Karpas-422 (cell line): ENCODE measurements around the gene SLC2A13. TPM values are rescaled to one million over a fixed set of nuclear protein-coding genes. Genes with fewer than 3 reads are reported as not detected.

Experiments
- DNase-seq: peaks from one replicate; pipeline ENCODE4 v3.0.0-alpha.2; 2015
- H2AFZ ChIP-seq: fragments of 200-600 bp; sonication (generic); 2 replicates; pipeline ENCODE4 v1.6.1; 2014; ENCODE audit warnings: antibody characterized with exemption, low read length, mixed read lengths
- H3K27ac ChIP-seq: fragments of 200-600 bp; sonication (generic); 2 replicates; pipeline ENCODE4 v1.5.1; 2014; ENCODE audit warnings: mild to moderate bottlenecking, low read length, moderate library complexity
- H3K27me3 ChIP-seq: fragments of 200-600 bp; sonication (generic); 2 replicates; pipeline ENCODE4 v1.6.1; 2014; ENCODE audit warnings: low read length, mixed read lengths
- H3K36me3 ChIP-seq: fragments of 200-600 bp; sonication (generic); 2 replicates; pipeline ENCODE4 v1.6.1; 2014; ENCODE audit warnings: low read length, mixed read lengths; ENCODE audit not compliant: insufficient read depth
- H3K4me1 ChIP-seq: fragments of 200-600 bp; sonication (generic); 2 replicates; pipeline ENCODE4 v1.6.1; 2014; ENCODE audit warnings: mild to moderate bottlenecking, low read length, mixed read lengths
- H3K4me2 ChIP-seq: fragments of 200-600 bp; sonication (generic); 2 replicates; pipeline ENCODE4 v1.6.1; 2014; ENCODE audit warnings: low read length, low read depth, mild to moderate bottlenecking; ENCODE audit not compliant: poor library complexity, severe bottlenecking
- H3K4me3 ChIP-seq: fragments of 200-600 bp; sonication (generic); 2 replicates; pipeline ENCODE4 v1.5.1; 2014; ENCODE audit warnings: mild to moderate bottlenecking, antibody characterized with exemption, low read length, mixed read lengths
- H3K79me2 ChIP-seq: fragments of 200-600 bp; sonication (generic); 2 replicates; pipeline ENCODE4 v1.6.1; 2014; ENCODE audit warnings: mild to moderate bottlenecking, low read length, mixed read lengths
- H3K9ac ChIP-seq: fragments of 200-600 bp; sonication (generic); 2 replicates; pipeline ENCODE4 v1.6.0; 2014; ENCODE audit warnings: low read length
- H3K9me2 ChIP-seq: fragments of 200-600 bp; sonication (generic), shearing (Covaris generic); replicated peaks from 2 replicates; pipeline ENCODE4 v1.6.0; 2014; ENCODE audit warnings: mild to moderate bottlenecking, low read length, moderate library complexity; ENCODE audit not compliant: insufficient read depth
- H3K9me3 ChIP-seq: fragments of 300-700, 200-600 bp; sonication (generic); 2 replicates; pipeline ENCODE4 v1.6.1; 2014; ENCODE audit warnings: low read length, mixed read lengths
- H4K20me1 ChIP-seq: fragments of 200-600 bp; sonication (generic); 2 replicates; pipeline ENCODE4 v1.6.1; 2014; ENCODE audit warnings: mild to moderate bottlenecking, antibody characterized with exemption, low read length, low read depth; ENCODE audit not compliant: insufficient read depth
- total RNA-seq: library from RNA; depleted of rRNA; stranded (reverse); fragments of >200 nt; shearing (Covaris generic); gene quantifications from 2 replicates; pipeline ENCODE4 v1.2.3, GENCODE V29; 2014; ENCODE audit warnings: low replicate concordance

Gene SLC2A13
- total RNA-seq, 1 experiment from 2014 or later: 0.89 TPM

GRCh38 chr12:40110586-40110985 is 4.7 kb upstream of the SLC2A13 start:
- no peak overlapping the region for H3K27ac ChIP-seq
- DNase-seq: no peak
- H3K36me3 ChIP-seq: no peaks in the 10 kb centered on the region
- H3K27me3 ChIP-seq: no peaks in the 10 kb centered on the region
- peaks cover 6% of the 10 kb centered on the region for H3K4me1 ChIP-seq
- H4K20me1 ChIP-seq: no peaks in the 10 kb centered on the region
- no peak overlapping the region for H3K4me2 ChIP-seq
- H3K79me2 ChIP-seq: no peaks in the 10 kb centered on the region
- no peak overlapping the region for H2AFZ ChIP-seq
- no peaks in the 10 kb centered on the region for H3K9me2 ChIP-seq
- H3K9me3 ChIP-seq: no peaks in the 10 kb centered on the region
- no peak overlapping the region for H3K4me3 ChIP-seq
- no peak overlapping the region for H3K9ac ChIP-seq

- Histone ChIP-seq H4K20me1 (no peaks in the 10 kb centered on the region), H3K27me3 (no peaks in the 10 kb centered on the region), H3K4me3 (no peak overlapping the region), H3K27ac (no peak overlapping the region), H3K4me2 (peak overlapping the region; percentile 34), H3K9me3 (no peaks in the 10 kb centered on the region), H2AFZ (no peak overlapping the region), H3K9ac (no peak overlapping the region), H3K36me3 (no peaks in the 10 kb centered on the region), H3K79me2 (no peaks in the 10 kb centered on the region), H3K4me1 (peaks cover 12% of the 10 kb centered on the region), H3K9me2 (no peaks in the 10 kb centered on the region)
- DNase-seq: no peak
Measured at GRCh38 chr12:40107803-40108620, 2.1 kb upstream of the SLC2A13 start.

GRCh38 chr12:40107098-40107802 is 1.4 kb upstream of the SLC2A13 start:
- Histone ChIP-seq H3K9me3 (no peaks in the 10 kb centered on the region), H3K4me3 (no peak overlapping the region), H3K4me2 (peak overlapping the region; percentile 34), H3K27me3 (no peaks in the 10 kb centered on the region), H4K20me1 (no peaks in the 10 kb centered on the region), H3K9me2 (no peaks in the 10 kb centered on the region), H3K9ac (no peak overlapping the region), H3K36me3 (no peaks in the 10 kb centered on the region), H3K79me2 (no peaks in the 10 kb centered on the region), H3K27ac (no peak overlapping the region), H3K4me1 (peaks cover 12% of the 10 kb centered on the region), H2AFZ (no peak overlapping the region)
- DNase-seq: peak; percentile 94

- Histone ChIP-seq H3K27ac (no peak overlapping the region), H4K20me1 (no peaks in the 10 kb centered on the region), H3K9ac (no peak overlapping the region), H3K4me2 (peak overlapping the region; percentile 34), H3K4me1 (peaks cover 12% of the 10 kb centered on the region), H3K79me2 (no peaks in the 10 kb centered on the region), H3K9me2 (no peaks in the 10 kb centered on the region), H3K9me3 (no peaks in the 10 kb centered on the region), H2AFZ (no peak overlapping the region), H3K36me3 (no peaks in the 10 kb centered on the region), H3K4me3 (no peak overlapping the region), H3K27me3 (no peaks in the 10 kb centered on the region)
- no peak for DNase-seq
Measured at GRCh38 chr12:40106655-40107054, 774 bp upstream of the SLC2A13 start.

DNA sequence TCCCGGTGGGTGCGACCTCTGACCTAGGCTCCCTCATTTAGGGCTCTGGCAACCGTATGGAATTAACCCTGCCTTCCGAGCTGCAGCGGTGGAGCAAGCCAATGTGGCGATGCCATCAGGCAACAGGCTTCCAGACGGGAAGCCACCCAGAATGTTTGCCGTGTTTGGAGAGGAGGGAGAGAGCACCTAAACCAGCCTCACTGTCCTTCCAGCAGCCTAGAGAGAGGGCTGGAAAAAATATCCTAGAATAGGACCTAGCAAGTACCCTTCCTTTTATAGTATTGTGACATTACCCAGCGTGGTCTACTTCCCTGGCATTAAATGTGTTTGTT is 287 bp upstream of the SLC2A13 start:
- H3K4me2 ChIP-seq: peak overlapping the region; percentile 93
- no peak overlapping the region for H3K27ac ChIP-seq
- H3K27me3 ChIP-seq: no peaks in the 10 kb centered on the region
- no peak overlapping the region for H3K9ac ChIP-seq
- no peaks in the 10 kb centered on the region for H3K9me2 ChIP-seq
- H3K4me3 ChIP-seq: peak overlapping the region; percentile 77; the same call in 1 of the 2 replicates
- H2AFZ ChIP-seq: no peak overlapping the region
- H3K9me3 ChIP-seq: no peaks in the 10 kb centered on the region
- H3K79me2 ChIP-seq: no peaks in the 10 kb centered on the region
- no peaks in the 10 kb centered on the region for H4K20me1 ChIP-seq
- no peak for DNase-seq
- no peaks in the 10 kb centered on the region for H3K36me3 ChIP-seq
- H3K4me1 ChIP-seq: peaks cover 12% of the 10 kb centered on the region

- Histone ChIP-seq H3K79me2 (no peaks in the 10 kb centered on the region), H2AFZ (peak overlapping the region; percentile 96; the same call in 1 of the 2 replicates), H3K4me1 (peaks cover 12% of the 10 kb centered on the region), H3K9me3 (no peaks in the 10 kb centered on the region), H3K27ac (no peak overlapping the region), H3K27me3 (no peaks in the 10 kb centered on the region), H3K4me3 (peak overlapping the region; percentile 77), H4K20me1 (no peaks in the 10 kb centered on the region), H3K9me2 (no peaks in the 10 kb centered on the region), H3K36me3 (no peaks in the 10 kb centered on the region), H3K4me2 (peak overlapping the region; percentile 93), H3K9ac (peak overlapping the region; percentile 71)
- no peak for DNase-seq
Measured at GRCh38 chr12:40105265-40105514, 691 bp downstream of the SLC2A13 start.

DNA sequence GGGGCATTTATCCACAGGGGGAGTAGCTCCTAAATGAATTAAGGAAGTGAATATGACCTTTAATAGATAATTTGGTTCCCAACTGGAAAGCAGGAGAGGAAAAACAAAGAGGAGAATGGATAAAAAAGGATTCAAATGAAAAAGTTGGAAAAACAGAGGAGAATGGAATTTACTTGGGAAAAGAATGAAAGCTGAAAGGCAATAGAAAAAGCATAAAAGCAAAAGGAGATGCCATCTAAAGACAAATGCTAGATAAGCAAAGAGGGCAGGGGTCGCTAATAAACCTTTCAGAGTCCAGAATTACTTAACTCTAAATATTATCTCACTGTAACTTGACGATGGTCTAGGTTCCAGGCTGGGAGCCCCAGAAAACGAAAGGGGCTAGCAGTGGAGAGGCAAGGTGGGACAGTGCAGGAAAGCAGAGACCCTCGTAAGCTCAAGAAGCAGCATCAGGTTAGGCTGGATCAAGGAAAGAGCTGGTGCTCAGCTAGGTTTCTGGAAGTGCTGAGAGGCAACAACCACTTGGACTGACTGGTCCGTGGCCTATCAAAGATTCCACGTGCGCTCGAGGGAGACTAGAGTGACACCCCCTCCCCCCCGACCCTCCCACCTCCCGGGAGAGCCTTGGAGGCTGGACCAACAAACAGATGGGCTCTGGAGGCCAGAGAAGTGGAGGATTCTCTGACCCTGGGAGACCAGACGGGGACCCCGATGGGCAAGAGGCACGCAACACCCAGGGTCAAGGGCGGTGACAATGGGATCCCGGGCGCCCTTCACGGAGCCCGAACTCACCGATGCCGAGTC is 1.2 kb downstream of the SLC2A13 start:
- peaks cover 12% of the 10 kb centered on the region for H3K4me1 ChIP-seq
- no peaks in the 10 kb centered on the region for H3K27me3 ChIP-seq
- no peak overlapping the region for H2AFZ ChIP-seq
- no peak overlapping the region for H3K27ac ChIP-seq
- H3K9ac ChIP-seq: peak overlapping the region; percentile 71; the same call in 1 of the 2 replicates
- H3K4me2 ChIP-seq: peak overlapping the region; percentile 93
- no peaks in the 10 kb centered on the region for H3K9me3 ChIP-seq
- no peaks in the 10 kb centered on the region for H3K79me2 ChIP-seq
- peak overlapping the region; percentile 77 for H3K4me3 ChIP-seq
- no peak for DNase-seq
- no peaks in the 10 kb centered on the region for H3K36me3 ChIP-seq
- H3K9me2 ChIP-seq: no peaks in the 10 kb centered on the region
- H4K20me1 ChIP-seq: no peaks in the 10 kb centered on the region

DNA sequence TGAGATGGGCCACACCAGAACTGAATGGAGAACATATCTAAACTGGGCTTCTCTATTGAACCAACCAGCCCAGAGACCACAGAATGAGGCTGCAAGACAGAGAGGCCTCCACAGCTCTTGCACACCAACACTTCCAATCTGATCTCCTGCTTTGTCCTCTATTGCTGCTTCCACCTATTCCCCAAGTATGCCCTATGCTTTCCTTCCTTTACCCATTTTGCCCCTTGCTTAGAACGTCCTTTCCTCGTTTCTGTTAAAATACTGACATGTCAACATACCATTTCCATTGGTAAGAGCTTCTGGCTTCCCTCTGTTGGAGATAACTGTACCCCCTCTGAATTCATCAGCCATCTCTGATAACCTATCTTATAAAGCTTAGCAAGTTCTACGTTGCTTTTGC is 2.8 kb downstream of the SLC2A13 start:
- no peaks in the 10 kb centered on the region for H3K9me3 ChIP-seq
- H3K27ac ChIP-seq: no peak overlapping the region
- peaks cover 12% of the 10 kb centered on the region for H3K4me1 ChIP-seq
- H2AFZ ChIP-seq: no peak overlapping the region
- no peaks in the 10 kb centered on the region for H3K36me3 ChIP-seq
- no peak for DNase-seq
- no peak overlapping the region for H3K4me2 ChIP-seq
- H3K4me3 ChIP-seq: no peak overlapping the region
- H4K20me1 ChIP-seq: no peaks in the 10 kb centered on the region
- H3K27me3 ChIP-seq: no peaks in the 10 kb centered on the region
- H3K9me2 ChIP-seq: no peaks in the 10 kb centered on the region
- no peak overlapping the region for H3K9ac ChIP-seq
- H3K79me2 ChIP-seq: no peaks in the 10 kb centered on the region
